Neural cell (in vitro differentiated cells): ENCODE measurements around the gene ERC2. TPM values are rescaled to one million over a fixed set of nuclear protein-coding genes. Genes with fewer than 3 reads are reported as not detected.

Experiments used
- H2AFZ ChIP-seq: fragments of 200-600, 300-800 bp; sonication (generic), shearing (Covaris generic); 2 replicates; pipeline ENCODE4 v1.6.0; 2014; ENCODE audit warnings: low read depth, mild to moderate bottlenecking, antibody characterized with exemption, low read length, moderate library complexity
- H3F3A ChIP-seq: fragments of 200-600 bp; shearing (Covaris generic); 2 replicates; pipeline ENCODE4 v1.6.1; 2016; ENCODE audit warnings: mild to moderate bottlenecking, moderate library complexity, mixed read lengths, antibody characterized with exemption, low read length; ENCODE audit not compliant: insufficient read depth, poor library complexity, severe bottlenecking
- H3K27ac ChIP-seq: fragments of 200-600, 300-800 bp; sonication (generic), shearing (Covaris generic); 2 replicates; pipeline ENCODE4 v1.5.1; 2014; ENCODE audit warnings: mild to moderate bottlenecking, low read length, moderate library complexity
- H3K27me3 ChIP-seq: fragments of 300-800, 200-600 bp; sonication (generic), shearing (Covaris generic); 2 replicates; pipeline ENCODE4 v1.6.0; 2014; ENCODE audit warnings: mild to moderate bottlenecking, low read depth, low read length, moderate library complexity; ENCODE audit not compliant: insufficient read depth
- H3K36me3 ChIP-seq: fragments of 300-800, 200-600 bp; sonication (generic), shearing (Covaris generic); 2 replicates; pipeline ENCODE4 v1.5.1; 2014; ENCODE audit warnings: mild to moderate bottlenecking, antibody characterized with exemption, low read length, moderate library complexity; ENCODE audit not compliant: insufficient read depth
- H3K4me2 ChIP-seq: fragments of 300-800, 200-600 bp; sonication (generic), shearing (Covaris generic); 2 replicates; pipeline ENCODE4 v1.6.0; 2014; ENCODE audit warnings: mild to moderate bottlenecking, low read length
- H3K4me3 ChIP-seq: fragments of 300-800, 200-600 bp; sonication (generic), shearing (Covaris generic); 2 replicates; pipeline ENCODE4 v1.5.1; 2014; ENCODE audit warnings: mild to moderate bottlenecking, low read length, moderate library complexity
- H3K79me2 ChIP-seq: fragments of 200-600 bp; shearing (Covaris generic); replicated peaks from 2 replicates; pipeline ENCODE4 v1.6.0; 2014; ENCODE audit warnings: mild to moderate bottlenecking, low read length, moderate library complexity; ENCODE audit not compliant: insufficient read depth
- H3K9ac ChIP-seq: fragments of 300-800, 200-600 bp; sonication (generic), shearing (Covaris generic); 2 replicates; pipeline ENCODE4 v1.6.1; 2016; ENCODE audit warnings: mild to moderate bottlenecking, low read length, mixed read lengths
- H3K9me2 ChIP-seq: fragments of 200-600 bp; shearing (Covaris generic); 2 replicates; pipeline ENCODE4 v1.6.1; 2016; ENCODE audit warnings: mild to moderate bottlenecking, low read length, mixed read lengths; ENCODE audit not compliant: insufficient read depth
- H3K9me3 ChIP-seq: fragments of 200-600, 300-800 bp; sonication (generic), shearing (Covaris generic); 2 replicates; pipeline ENCODE4 v1.6.1; 2016; ENCODE audit warnings: mild to moderate bottlenecking, mixed run types, low read length, moderate library complexity, mixed read lengths
- H4K20me1 ChIP-seq: fragments of 200-600 bp; shearing (Covaris generic); 2 replicates; pipeline ENCODE4 v1.6.1; 2016; ENCODE audit warnings: mild to moderate bottlenecking, mixed run types; ENCODE audit not compliant: insufficient read depth
- CTCF ChIP-seq: fragments of 450-650 bp; IDR thresholded peaks from 2 replicates; pipeline ENCODE4 v1.5.1; 2014; ENCODE audit warnings: antibody characterized with exemption, mild to moderate bottlenecking, moderate library complexity; ENCODE audit not compliant: poor library complexity, severe bottlenecking
- EP300 ChIP-seq: fragments of 450-650 bp; conservative IDR thresholded peaks from 2 replicates; pipeline ENCODE4 v1.6.1; 2014; ENCODE audit warnings: antibody characterized with exemption, mild to moderate bottlenecking, moderate library complexity; ENCODE audit not compliant: poor library complexity, severe bottlenecking
- EZH2 ChIP-seq: fragments of 200-600, 300-800 bp; shearing (Covaris generic), sonication (generic); IDR thresholded peaks from 2 replicates; pipeline ENCODE4 v1.6.1; 2014; ENCODE audit warnings: antibody characterized with exemption, low read length, borderline replicate concordance, mild to moderate bottlenecking; ENCODE audit not compliant: insufficient read depth, poor library complexity, severe bottlenecking
- MXI1 ChIP-seq: fragments of 450-650 bp; conservative IDR thresholded peaks from 2 replicates; pipeline ENCODE4 v1.6.1; 2014; ENCODE audit warnings: antibody characterized with exemption, mild to moderate bottlenecking; ENCODE audit not compliant: poor library complexity, severe bottlenecking
- POLR2AphosphoS5 ChIP-seq: IDR thresholded peaks from 2 replicates; pipeline ENCODE4 v1.6.1; 2012
- RAD21 ChIP-seq: fragments of 450-650 bp; conservative IDR thresholded peaks from 2 replicates; pipeline ENCODE4 v1.6.1; 2014; ENCODE audit warnings: antibody characterized with exemption, mild to moderate bottlenecking, moderate library complexity
- REST ChIP-seq: IDR thresholded peaks from 2 replicates; pipeline ENCODE4 v1.6.1; 2012; ENCODE audit warnings: borderline replicate concordance
- SMC3 ChIP-seq: fragments of 450-650 bp; conservative IDR thresholded peaks from 2 replicates; pipeline ENCODE4 v1.6.1; 2014; ENCODE audit warnings: antibody characterized with exemption, mild to moderate bottlenecking, moderate library complexity; ENCODE audit not compliant: poor library complexity
- TAF1 ChIP-seq: IDR thresholded peaks from 2 replicates; pipeline ENCODE4 v1.6.1; 2012; ENCODE audit warnings: low read depth
- polyA plus RNA-seq: library from polyadenylated mRNA; depleted of rRNA; stranded (reverse); fragments of >200 nt; gene quantifications from 2 replicates; pipeline ENCODE4 v1.2.3, GENCODE V29; 2014

ERC2 gene
- polyA plus RNA-seq, 1 donor from 2014 or later: 60.4 TPM

- Histone ChIP-seq H3F3A (no peaks in the 10 kb centered on the region), H3K79me2 (no peaks in the 10 kb centered on the region), H3K9ac (no peak overlapping the region), H3K9me2 (no peaks in the 10 kb centered on the region), H3K27ac (no peak overlapping the region), H4K20me1 (no peaks in the 10 kb centered on the region), H3K4me3 (no peak overlapping the region), H3K27me3 (no peaks in the 10 kb centered on the region), H3K9me3 (no peaks in the 10 kb centered on the region), H3K36me3 (peaks cover 5% of the 10 kb centered on the region), H2AFZ (no peak overlapping the region), H3K4me2 (no peak overlapping the region)
- no peak for TF ChIP-seq RAD21
- no peak for TF ChIP-seq SMC3
- no peak for TF ChIP-seq CTCF
- no peak for TF ChIP-seq TAF1
- TF ChIP-seq EP300: no peak
- TF ChIP-seq EZH2: no peak
- no peak for TF ChIP-seq POLR2AphosphoS5
- no peak for TF ChIP-seq REST
- no peak for TF ChIP-seq MXI1
These were observed 57.1 kb downstream of the ERC2 start for GRCh38 chr3:56411166-56411565.

- Histone ChIP-seq H3F3A (no peaks in the 10 kb centered on the region), H4K20me1 (no peaks in the 10 kb centered on the region), H3K4me2 (no peak overlapping the region), H2AFZ (no peak overlapping the region), H3K9ac (no peak overlapping the region), H3K36me3 (peaks cover 5% of the 10 kb centered on the region), H3K79me2 (no peaks in the 10 kb centered on the region), H3K27ac (no peak overlapping the region), H3K4me3 (no peak overlapping the region), H3K27me3 (no peaks in the 10 kb centered on the region), H3K9me2 (no peaks in the 10 kb centered on the region), H3K9me3 (no peaks in the 10 kb centered on the region)
- TF ChIP-seq TAF1 (no peak), REST (no peak), MXI1 (no peak), CTCF (no peak), SMC3 (no peak), POLR2AphosphoS5 (no peak), EP300 (no peak), EZH2 (no peak), RAD21 (no peak)
These were observed 57.7 kb downstream of the ERC2 start for GRCh38 chr3:56410576-56410975.
